ENCODE results near the gene MIEF1.
A peak's percentile ranks its signal among the peaks of the same experiment; 100 is the strongest.

The MIEF1 gene

GRCh38 chr22:39493759-39494158, 8.3 kb upstream of the MIEF1 start:
- no peak overlapping the region for H3K27ac ChIP-seq
- ChIA-PET POLR2A (ENCODE audit: low non-redundant PET) (no interaction called here), CTCF (interaction anchor here (0.5 to 1.7 kb wide), 2 partner anchors 35 to 62 kb away, joined by 5 to 11 read pairs; no protein-coding TSS in a partner anchor)
- DNase-seq (ENCODE audit: low spot score) = no peak
- TF ChIP-seq, protein P1, sequence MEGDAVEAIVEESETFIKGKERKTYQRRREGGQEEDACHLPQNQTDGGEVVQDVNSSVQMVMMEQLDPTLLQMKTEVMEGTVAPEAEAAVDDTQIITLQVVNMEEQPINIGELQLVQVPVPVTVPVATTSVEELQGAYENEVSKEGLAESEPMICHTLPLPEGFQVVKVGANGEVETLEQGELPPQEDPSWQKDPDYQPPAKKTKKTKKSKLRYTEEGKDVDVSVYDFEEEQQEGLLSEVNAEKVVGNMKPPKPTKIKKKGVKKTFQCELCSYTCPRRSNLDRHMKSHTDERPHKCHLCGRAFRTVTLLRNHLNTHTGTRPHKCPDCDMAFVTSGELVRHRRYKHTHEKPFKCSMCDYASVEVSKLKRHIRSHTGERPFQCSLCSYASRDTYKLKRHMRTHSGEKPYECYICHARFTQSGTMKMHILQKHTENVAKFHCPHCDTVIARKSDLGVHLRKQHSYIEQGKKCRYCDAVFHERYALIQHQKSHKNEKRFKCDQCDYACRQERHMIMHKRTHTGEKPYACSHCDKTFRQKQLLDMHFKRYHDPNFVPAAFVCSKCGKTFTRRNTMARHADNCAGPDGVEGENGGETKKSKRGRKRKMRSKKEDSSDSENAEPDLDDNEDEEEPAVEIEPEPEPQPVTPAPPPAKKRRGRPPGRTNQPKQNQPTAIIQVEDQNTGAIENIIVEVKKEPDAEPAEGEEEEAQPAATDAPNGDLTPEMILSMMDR (conservative IDR thresholded peaks at IDR 0.05; ENCODE audit: low read depth) = no peak

DNA sequence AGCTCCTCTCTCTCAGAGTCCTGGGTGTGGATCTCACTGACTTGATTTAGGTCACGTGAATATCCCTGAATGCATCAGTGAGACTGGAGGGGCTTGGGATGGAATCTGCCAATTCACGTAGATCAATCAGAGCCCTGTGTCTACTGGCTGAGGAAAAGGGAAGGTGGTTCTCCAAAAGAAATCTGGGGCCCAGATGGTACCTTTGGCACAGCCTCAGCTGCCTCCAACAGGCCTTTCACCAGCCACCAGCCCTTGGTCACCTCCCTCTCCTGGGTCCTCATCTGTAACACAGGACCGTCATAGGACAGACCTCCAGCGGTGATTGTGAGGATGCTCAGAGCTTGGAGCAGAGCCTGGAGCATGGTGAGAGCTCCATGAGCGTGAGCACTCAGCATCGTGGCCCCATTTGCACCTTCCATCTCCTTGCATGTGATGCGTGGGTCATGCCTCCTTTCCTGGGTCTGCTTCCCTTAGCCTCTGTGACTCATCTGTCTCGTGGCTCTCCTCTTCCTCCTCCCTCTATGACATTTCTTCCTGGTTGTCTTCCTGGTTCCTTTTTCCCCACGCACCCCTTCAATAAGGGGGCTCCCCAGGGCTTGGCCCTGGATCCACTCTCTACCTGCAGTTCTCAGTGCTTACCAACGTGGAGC, 7.5 kb upstream of the MIEF1 start:
- POLR2A ChIA-PET (ENCODE audit: low non-redundant PET) = no interaction called here
- no peak overlapping the region for H3K27ac ChIP-seq

GRCh38 chr22:39496131-39496838, 5.8 kb upstream of the MIEF1 start:
- peak overlapping the region; percentile 2; the same call in 1 of the 2 replicates for H3K27ac ChIP-seq
- ChIA-PET POLR2A (ENCODE audit: low non-redundant PET) (no interaction called here), CTCF (interaction anchor here (0.5 to 1.4 kb wide), 6 partner anchors 21 to 1875 kb away, joined by 3 to 4 read pairs (median 3); partner anchors contain the start of gene TAB1)
- TF ChIP-seq, protein P1 (conservative IDR thresholded peaks at IDR 0.05; ENCODE audit: low read depth) = peak; percentile 71
- no peak for DNase-seq (ENCODE audit: low spot score)

More for the DNA sequence above, 7.5 kb upstream of the MIEF1 start:
- CTCF ChIA-PET = interaction anchor here (1.7 kb wide), 1 partner anchor 34 kb away, joined by 11 read pairs; no protein-coding TSS in a partner anchor
- DNase-seq (ENCODE audit: low spot score) = no peak
- TF ChIP-seq, protein P1 (conservative IDR thresholded peaks at IDR 0.05; ENCODE audit: low read depth) = no peak

DNA sequence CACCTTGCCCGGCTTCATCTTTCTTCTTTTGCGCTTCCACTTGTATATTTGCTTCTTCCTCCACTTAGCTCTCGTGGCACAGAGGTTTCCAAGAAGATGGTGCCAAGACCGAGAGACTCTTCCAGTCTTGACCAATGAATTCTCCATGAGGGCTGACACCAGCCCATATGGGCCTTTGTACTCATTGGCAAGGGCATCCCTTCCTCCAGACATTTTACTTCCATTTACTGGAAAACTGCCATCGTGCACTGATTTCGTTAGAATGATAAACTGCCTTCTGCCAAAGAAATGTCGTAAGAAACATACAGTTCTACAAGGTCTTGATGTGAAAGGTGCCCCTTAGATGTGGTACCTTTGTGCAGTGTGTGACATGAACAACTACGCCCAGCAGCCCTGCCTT, 4.7 kb upstream of the MIEF1 start:
- CTCF ChIA-PET = no interaction called here
- POLR2A ChIA-PET (ENCODE audit: low non-redundant PET) = interaction anchor here (0.7 kb wide), 1 partner anchor 20 kb away, joined by 5 read pairs; no protein-coding TSS in a partner anchor
- no peak overlapping the region for H3K27ac ChIP-seq
- TF ChIP-seq, protein P1 (conservative IDR thresholded peaks at IDR 0.05; ENCODE audit: low read depth) = no peak
- no peak for DNase-seq (ENCODE audit: low spot score)

DNA sequence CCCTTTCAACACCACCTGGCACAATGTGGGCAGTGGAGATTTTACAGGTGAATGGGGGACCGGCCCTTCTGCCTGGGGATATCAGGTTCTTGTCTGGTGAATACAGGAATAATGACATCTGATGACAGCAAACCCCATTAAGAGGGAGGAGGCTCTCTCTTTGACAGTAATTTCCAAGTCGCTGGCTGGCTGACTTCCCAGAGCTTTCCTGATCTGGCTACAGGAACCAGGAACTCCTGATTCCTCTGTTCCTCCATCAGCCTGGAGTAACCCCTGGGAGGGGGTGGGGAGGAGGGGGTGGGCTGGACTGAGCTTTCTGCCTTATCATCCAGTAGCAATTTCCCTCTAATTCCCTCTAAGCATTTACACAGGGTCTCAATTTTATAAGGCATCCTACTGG, 3.7 kb upstream of the MIEF1 start:
- DNase-seq (ENCODE audit: low spot score) = no peak
- POLR2A ChIA-PET (ENCODE audit: low non-redundant PET) = interaction anchor here (0.7 kb wide), 1 partner anchor 19 kb away, joined by 5 read pairs; no protein-coding TSS in a partner anchor
- TF ChIP-seq, protein P1 (conservative IDR thresholded peaks at IDR 0.05; ENCODE audit: low read depth) = no peak
- CTCF ChIA-PET = no interaction called here
- no peak overlapping the region for H3K27ac ChIP-seq

DNA sequence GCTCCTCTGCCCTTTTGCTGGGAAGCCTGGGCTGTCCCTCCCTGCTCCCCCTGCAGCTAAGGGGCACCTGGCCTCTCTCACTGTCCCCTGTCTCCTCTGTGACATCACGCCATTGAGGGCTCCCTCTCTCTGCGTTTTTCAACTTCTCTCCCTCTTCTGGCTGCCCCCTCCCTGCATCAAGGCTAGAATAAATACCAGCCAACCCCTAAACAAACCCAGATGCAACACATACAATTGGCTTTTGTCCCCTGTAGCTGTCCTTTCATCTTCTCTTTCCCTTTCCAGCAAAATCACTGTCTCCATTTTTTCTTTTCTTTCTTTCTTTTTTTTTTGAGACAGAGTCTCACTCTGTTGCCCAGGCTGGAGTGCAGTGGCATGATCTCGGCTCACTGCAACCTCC, 3.3 kb upstream of the MIEF1 start:
- CTCF ChIA-PET = no interaction called here
- POLR2A ChIA-PET (ENCODE audit: low non-redundant PET) = no interaction called here
- TF ChIP-seq, protein P1 (conservative IDR thresholded peaks at IDR 0.05; ENCODE audit: low read depth) = no peak
- no peak for DNase-seq (ENCODE audit: low spot score)
- H3K27ac ChIP-seq = no peak overlapping the region
